Suprapubic skin (tissue), 4 donors: ENCODE data around the gene PET117.

Experiments used
- CTCF ChIP-seq, 2 donors: fragments of 200-600 bp in 1 of 2; fragments of 450-650 bp in 1 of 2; sonication (generic) in 1 of 2; IDR thresholded peaks; one replicate each; pipeline ENCODE4 v1.5.1; 2016 to 2019; ENCODE audit warnings: antibody characterized with exemption in 2 of 2, mild to moderate bottlenecking in 1 of 2, moderate library complexity in 1 of 2
- POLR2A ChIP-seq, 2 donors: fragments of 450-650 bp; IDR thresholded peaks; one replicate each; pipeline ENCODE4 v1.6.1; 2017; ENCODE audit warnings: antibody characterized with exemption in 2 of 2, mild to moderate bottlenecking in 2 of 2, moderate library complexity in 2 of 2
- POLR2AphosphoS5 ChIP-seq, 3 donors: sonication (generic); formaldehyde crosslinking; IDR thresholded peaks; one replicate each; pipeline ENCODE4 v1.6.1; 2017; ENCODE audit warnings: antibody characterized with exemption in 3 of 3

GRCh38 chr20:18180815-18181214, 43.2 kb downstream of the PET117 start:
- TF ChIP-seq CTCF (IDR thresholded peaks at IDR 0.05) (no peak), POLR2A (IDR thresholded peaks at IDR 0.05) (no peak), POLR2AphosphoS5 (IDR thresholded peaks at IDR 0.05) (no peak)
